ENCODE data around the gene TAS2R43. TPM values are rescaled to one million over a fixed set of nuclear protein-coding genes. Genes with fewer than 3 reads are reported as not detected.
A peak's percentile ranks its signal among the peaks of the same experiment; 100 is the strongest.

The TAS2R43 gene
- total and polyA plus RNA-seq, 2 of the 4 experiments (the other 2 are of a cell fraction), result 0.90 TPM; not detected in 1

GRCh38 chr12:11081987-11082386 is 10.1 kb downstream of the TAS2R43 start:
- CTCF ChIA-PET, result no interaction called here
- H3K56ac ChIP-seq (ENCODE audit: extremely low read depth, insufficient read depth, low read length), result no peak overlapping the region
- in situ Hi-C loops (cut with MboI; ENCODE audit: low sequenced_read_pairs), result no loop called here

More at GRCh38 chr12:11081987-11082386, 10.1 kb downstream of the TAS2R43 start:
- Histone ChIP-seq H3K9ac (ENCODE audit: low read depth, low read length) (no peak overlapping the region), H2AK5ac (ENCODE audit: low read depth, low read length) (no peak overlapping the region), H3K4me3 (ENCODE audit: insufficient read depth, low read depth, low read length) (no peak overlapping the region), H3K4me2 (ENCODE audit: low read depth, low read length) (no peak overlapping the region), H2BK120ac (ENCODE audit: low read depth, low read length) (no peak overlapping the region), H2BK5ac (ENCODE audit: low read depth, low read length, poor library complexity, severe bottlenecking) (no peak overlapping the region), H3K23ac (ENCODE audit: low read depth, low read length) (no peak overlapping the region), H4K5ac (ENCODE audit: low read depth, low read length) (no peak overlapping the region), H2AK9ac (replicated peaks; ENCODE audit: low read depth, low read length, poor library complexity) (no peak overlapping the region), H3K9me1 (ENCODE audit: insufficient read depth, low read length) (no peaks in the 10 kb centered on the region), H3K14ac (replicated peaks; ENCODE audit: low read depth, low read length) (no peak overlapping the region), H4K91ac (ENCODE audit: insufficient read depth, low read depth, low read length) (no peak overlapping the region), H3K4ac (ENCODE audit: low read depth, low read length) (no peak overlapping the region), H4K8ac (ENCODE audit: low read depth in 2 of 2, low read length in 2 of 2) (no peak overlapping the region), H2BK15ac (ENCODE audit: low read depth, low read length) (no peak overlapping the region), H3K9me3 (ENCODE audit: control insufficient read depth, insufficient read depth, low read length) (no peaks in the 10 kb centered on the region; the same call in 1 of the 2 replicates), H3K27me3 (ENCODE audit: control insufficient read depth, insufficient read depth, low read length) (no peaks in the 10 kb centered on the region), H3K36me3 (ENCODE audit: control insufficient read depth, insufficient read depth, low read length) (no peaks in the 10 kb centered on the region), H4K20me1 (ENCODE audit: insufficient read depth, low read length) (no peaks in the 10 kb centered on the region), H3K27ac (ENCODE audit: insufficient read depth, low read length) (no peak overlapping the region), H2BK20ac (ENCODE audit: low read depth, low read length) (no peak overlapping the region), H3K4me1 (ENCODE audit: control insufficient read depth, insufficient read depth, low read length) (no peaks in the 10 kb centered on the region), H3K18ac (ENCODE audit: low read depth, low read length) (no peak overlapping the region), H3K79me1 (ENCODE audit: low read depth in 1 of 2, low read length in 2 of 2) (peaks cover 0 to 4% of the 10 kb centered on the region in 2 experiments; a peak in 1 of 4 replicates), H2AFZ (replicated peaks; ENCODE audit: low read length, poor library complexity) (no peak overlapping the region)
- no CpG with 5 or more reads among the region's 2 CpGs for WGBS, 2 experiments (ENCODE audit: extremely low coverage in 2 of 2, insufficient read length in 1 of 2)
- BruUV-seq (replicated peaks), result no TSS peak
- no peak for DNase-seq
- TF ChIP-seq MAFK (IDR thresholded peaks at IDR 0.05; ENCODE audit: low read depth, low read length) (peak; percentile 81), BHLHE40 (IDR thresholded peaks at IDR 0.05; ENCODE audit: low read depth, low read length) (no peak)
- dilution Hi-C loops (cut with HindIII; ENCODE audit: low sequenced_read_pairs, unreplicated experiment) (no loop called here), intact Hi-C loops (cut with micrococcal nuclease) (no loop called here)
- POLR2A ChIA-PET (ENCODE audit: unreplicated experiment), result no interaction called here
- no peak for ATAC-seq (ENCODE audit: low read depth)

Data from IMR-90 (cell line).